ENCODE data around the gene C11orf52. TPM values are rescaled to one million over a fixed set of nuclear protein-coding genes. Genes with fewer than 3 reads are reported as not detected.

C11orf52 gene
- total RNA-seq, 4 donors from 2014 or later, result 5.0 to 6.9 TPM; not detected in 2

DNA sequence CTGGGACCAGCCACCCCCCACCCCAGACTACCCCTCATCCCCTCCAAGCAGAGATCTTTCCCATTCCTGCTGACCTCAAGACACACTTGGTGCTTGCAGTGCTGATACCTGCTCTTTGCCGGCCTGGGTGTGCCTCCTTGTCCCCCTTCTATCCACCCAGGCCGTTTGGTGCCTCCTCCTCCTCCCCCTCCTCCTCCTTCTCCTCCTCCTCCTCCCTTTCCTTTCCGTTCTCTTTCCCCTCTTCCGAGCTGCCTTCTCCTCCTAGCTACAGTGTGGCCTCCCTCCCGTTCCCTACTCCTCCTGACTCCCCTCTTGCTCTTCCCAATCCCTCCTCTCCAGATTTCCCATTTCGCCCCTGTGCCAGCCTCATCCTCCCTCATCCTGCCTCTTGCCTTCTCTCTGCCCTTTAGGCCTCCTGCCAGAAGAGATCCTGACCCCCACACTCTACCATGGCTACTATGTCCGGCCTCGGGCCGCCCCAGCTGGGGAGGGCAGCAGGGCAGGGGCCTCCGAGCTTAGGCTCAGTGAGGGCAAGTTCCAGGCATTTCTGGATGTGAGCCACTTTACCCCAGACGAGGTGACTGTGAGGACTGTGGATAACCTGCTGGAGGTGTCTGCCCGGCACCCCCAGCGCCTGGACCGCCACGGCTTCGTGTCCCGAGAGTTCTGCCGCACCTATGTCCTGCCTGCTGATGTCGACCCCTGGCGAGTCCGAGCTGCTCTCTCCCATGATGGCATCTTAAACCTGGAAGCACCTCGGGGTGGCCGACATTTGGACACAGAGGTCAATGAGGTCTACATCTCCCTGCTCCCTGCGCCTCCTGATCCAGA, 5.5 kb upstream of the C11orf52 start:
- peak in 1 of 2 donors; percentile 41 for DNase-seq (ENCODE audit: low spot score in 2 of 2)
- H3K27me3 ChIP-seq, result no peaks in the 10 kb centered on the region
- peak overlapping the region; percentile 85 to 99 (median 94) for H3K27ac ChIP-seq
- WGBS, 2 donors, result 13 to 35% methylated on average over 18 to 24 of the region's 24 CpGs
- H3K9me3 ChIP-seq, result no peaks in the 10 kb centered on the region
- TF ChIP-seq POLR2A (IDR thresholded peaks at IDR 0.05) (peak in 1 of 2 donors; percentile 21), EP300 (IDR thresholded peaks at IDR 0.05) (peak in 1 of 2 donors; percentile 39)
- TF ChIP-seq, protein P1, sequence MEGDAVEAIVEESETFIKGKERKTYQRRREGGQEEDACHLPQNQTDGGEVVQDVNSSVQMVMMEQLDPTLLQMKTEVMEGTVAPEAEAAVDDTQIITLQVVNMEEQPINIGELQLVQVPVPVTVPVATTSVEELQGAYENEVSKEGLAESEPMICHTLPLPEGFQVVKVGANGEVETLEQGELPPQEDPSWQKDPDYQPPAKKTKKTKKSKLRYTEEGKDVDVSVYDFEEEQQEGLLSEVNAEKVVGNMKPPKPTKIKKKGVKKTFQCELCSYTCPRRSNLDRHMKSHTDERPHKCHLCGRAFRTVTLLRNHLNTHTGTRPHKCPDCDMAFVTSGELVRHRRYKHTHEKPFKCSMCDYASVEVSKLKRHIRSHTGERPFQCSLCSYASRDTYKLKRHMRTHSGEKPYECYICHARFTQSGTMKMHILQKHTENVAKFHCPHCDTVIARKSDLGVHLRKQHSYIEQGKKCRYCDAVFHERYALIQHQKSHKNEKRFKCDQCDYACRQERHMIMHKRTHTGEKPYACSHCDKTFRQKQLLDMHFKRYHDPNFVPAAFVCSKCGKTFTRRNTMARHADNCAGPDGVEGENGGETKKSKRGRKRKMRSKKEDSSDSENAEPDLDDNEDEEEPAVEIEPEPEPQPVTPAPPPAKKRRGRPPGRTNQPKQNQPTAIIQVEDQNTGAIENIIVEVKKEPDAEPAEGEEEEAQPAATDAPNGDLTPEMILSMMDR (IDR thresholded peaks at IDR 0.05), result no peak
- peaks cover 0 to 24% (median 0%) of the 10 kb centered on the region in 3 donors for H3K36me3 ChIP-seq
- H3K4me1 ChIP-seq, result peaks cover 0 to 21% (median 3%) of the 10 kb centered on the region in 4 donors
- peak overlapping the region; percentile 44 to 65 (median 57) for H3K4me3 ChIP-seq

DNA sequence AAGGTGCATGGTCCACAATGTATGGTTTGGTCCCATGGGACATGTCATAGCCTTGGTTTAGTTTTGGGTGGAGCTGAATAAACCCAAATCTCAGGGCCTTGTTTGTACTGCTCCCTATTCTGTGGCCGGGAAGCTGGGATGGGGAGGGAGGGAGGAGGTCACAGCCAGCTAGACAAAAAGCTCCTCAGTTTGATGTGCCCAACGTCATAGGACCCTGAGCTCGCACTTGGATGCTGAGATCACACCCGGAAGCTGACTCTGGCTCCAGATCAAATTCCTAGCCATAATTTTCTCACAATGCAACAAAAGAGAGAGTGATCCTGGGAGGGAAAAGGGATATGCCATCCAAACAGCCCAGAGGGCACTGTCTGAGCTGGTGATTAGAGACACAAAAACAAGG, 4.7 kb upstream of the C11orf52 start:
- peak; percentile 64 to 81 for DNase-seq (ENCODE audit: low spot score in 2 of 2)
- TF ChIP-seq POLR2A (IDR thresholded peaks at IDR 0.05) (peak; percentile 58 to 82), EP300 (IDR thresholded peaks at IDR 0.05) (peak; percentile 79 to 95)
- TF ChIP-seq, protein P1 (IDR thresholded peaks at IDR 0.05), result no peak
- peak overlapping the region; percentile 85 to 99 (median 94) for H3K27ac ChIP-seq
- peaks cover 0 to 23% (median 3%) of the 10 kb centered on the region in 4 donors for H3K4me1 ChIP-seq
- no peaks in the 10 kb centered on the region for H3K27me3 ChIP-seq
- WGBS, 2 donors, result 14 to 24% methylated on average over 4 of the region's 4 CpGs
- H3K9me3 ChIP-seq, result no peaks in the 10 kb centered on the region
- peak overlapping the region; percentile 44 to 65 (median 57) for H3K4me3 ChIP-seq
- peaks cover 0 to 17% (median 0%) of the 10 kb centered on the region in 3 donors for H3K36me3 ChIP-seq

DNA sequence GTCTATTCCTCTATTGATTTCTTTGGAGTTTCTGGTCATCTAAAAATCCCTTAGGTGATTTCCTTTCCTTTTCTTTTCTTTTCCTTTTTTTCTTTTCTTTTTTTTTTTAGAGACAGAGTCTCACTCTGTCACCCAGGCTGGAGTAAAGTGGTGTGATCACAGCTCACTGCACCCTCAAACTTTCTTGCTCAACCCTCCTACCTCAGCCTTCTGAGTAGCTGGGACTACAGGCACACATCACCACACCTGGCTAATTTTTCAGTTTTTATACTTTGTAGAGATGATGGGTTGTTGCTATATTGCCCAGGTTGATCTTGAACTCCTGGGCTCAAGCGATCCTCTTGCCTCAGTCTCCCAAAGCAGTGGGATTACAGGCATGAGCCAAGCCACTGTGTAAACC, 1.9 kb upstream of the C11orf52 start:
- Histone ChIP-seq H3K4me1 (peaks cover 0 to 23% (median 3%) of the 10 kb centered on the region in 4 donors), H3K4me3 (no peak overlapping the region), H3K27ac (peak overlapping the region in 1 of 4 donors; percentile 57), H3K36me3 (no peaks in the 10 kb centered on the region), H3K9me3 (no peaks in the 10 kb centered on the region), H3K27me3 (no peaks in the 10 kb centered on the region)
- 86 to 100% methylated on average over 1 of the region's 1 CpG for WGBS, 2 donors
- TF ChIP-seq POLR2A (IDR thresholded peaks at IDR 0.05) (no peak), EP300 (IDR thresholded peaks at IDR 0.05) (no peak)
- TF ChIP-seq, protein P1 (IDR thresholded peaks at IDR 0.05), result no peak
- no peak for DNase-seq (ENCODE audit: low spot score in 2 of 2)

DNA sequence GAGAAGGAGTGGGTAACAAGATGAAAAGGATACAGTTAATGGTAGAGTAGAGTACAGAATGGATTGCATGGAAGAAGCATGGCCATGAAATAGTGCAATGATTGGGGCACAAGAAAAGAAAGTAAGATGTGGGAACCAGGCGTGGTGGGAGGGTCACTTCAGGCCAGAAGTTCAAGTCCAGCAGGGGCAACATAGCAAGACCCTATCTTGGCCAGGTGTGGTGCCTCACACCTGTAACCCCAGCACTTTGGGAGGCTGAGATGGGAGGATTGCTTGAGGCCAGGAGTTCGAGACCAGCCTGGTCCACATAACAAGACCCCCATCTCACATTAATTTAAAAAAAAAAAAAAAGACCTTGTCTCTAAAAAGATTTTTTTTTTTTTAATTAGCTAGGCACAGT, 1.4 kb upstream of the C11orf52 start:
- 88 to 92% methylated on average over 2 of the region's 2 CpGs for WGBS, 2 donors
- no peak for DNase-seq (ENCODE audit: low spot score in 2 of 2)
- H3K4me3 ChIP-seq, result no peak overlapping the region
- H3K27me3 ChIP-seq, result no peaks in the 10 kb centered on the region
- TF ChIP-seq POLR2A (IDR thresholded peaks at IDR 0.05) (no peak), EP300 (IDR thresholded peaks at IDR 0.05) (no peak)
- TF ChIP-seq, protein P1 (IDR thresholded peaks at IDR 0.05), result no peak
- no peaks in the 10 kb centered on the region for H3K9me3 ChIP-seq
- peaks cover 0 to 29% (median 6%) of the 10 kb centered on the region in 4 donors for H3K4me1 ChIP-seq
- H3K36me3 ChIP-seq, result no peaks in the 10 kb centered on the region
- H3K27ac ChIP-seq, result peak overlapping the region in 1 of 4 donors; percentile 57

DNA sequence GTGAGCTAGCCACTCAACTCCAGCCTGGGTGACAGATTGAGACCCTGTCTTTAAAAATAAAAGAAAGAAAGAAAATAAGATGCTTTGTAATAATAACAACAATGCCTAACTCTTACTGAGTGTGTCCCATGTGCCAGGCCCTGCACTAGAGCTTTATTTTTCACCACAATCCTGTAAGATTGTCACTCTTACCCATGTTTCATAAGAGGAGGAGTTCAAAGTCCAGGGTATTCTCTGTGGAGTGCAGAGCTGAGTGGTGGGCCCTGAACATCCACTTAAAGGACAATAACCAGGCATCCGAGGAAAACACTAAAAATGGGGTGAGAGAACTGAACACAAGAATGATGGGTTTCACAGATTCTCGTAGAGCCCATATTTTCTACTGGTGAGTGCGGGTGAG, 925 bp upstream of the C11orf52 start:
- Histone ChIP-seq H3K4me1 (peaks cover 0 to 34% (median 7%) of the 10 kb centered on the region in 4 donors), H3K27ac (peak overlapping the region in 2 of 4 donors; percentile 42 to 57)

More for the DNA sequence above, 925 bp upstream of the C11orf52 start:
- no peak for TF ChIP-seq POLR2A (IDR thresholded peaks at IDR 0.05)
- TF ChIP-seq, protein P1 (IDR thresholded peaks at IDR 0.05), result no peak
- WGBS, 2 donors, result 89 to 91% methylated on average over 3 of the region's 3 CpGs
- no peaks in the 10 kb centered on the region for H3K27me3 ChIP-seq
- no peaks in the 10 kb centered on the region for H3K9me3 ChIP-seq
- H3K4me3 ChIP-seq, result no peak overlapping the region
- no peak for DNase-seq (ENCODE audit: low spot score in 2 of 2)
- H3K36me3 ChIP-seq, result no peaks in the 10 kb centered on the region

Measured in tibial nerve (tissue), 4 donors.